ENCODE results near the gene SEC14L1.

- TF ChIP-seq TAF1 (conservative IDR thresholded peaks at IDR 0.05) = no peak
- TF ChIP-seq, protein P1, sequence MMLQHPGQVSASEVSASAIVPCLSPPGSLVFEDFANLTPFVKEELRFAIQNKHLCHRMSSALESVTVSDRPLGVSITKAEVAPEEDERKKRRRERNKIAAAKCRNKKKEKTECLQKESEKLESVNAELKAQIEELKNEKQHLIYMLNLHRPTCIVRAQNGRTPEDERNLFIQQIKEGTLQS (IDR thresholded peaks at IDR 0.05) = no peak
- TF ChIP-seq, protein P2, sequence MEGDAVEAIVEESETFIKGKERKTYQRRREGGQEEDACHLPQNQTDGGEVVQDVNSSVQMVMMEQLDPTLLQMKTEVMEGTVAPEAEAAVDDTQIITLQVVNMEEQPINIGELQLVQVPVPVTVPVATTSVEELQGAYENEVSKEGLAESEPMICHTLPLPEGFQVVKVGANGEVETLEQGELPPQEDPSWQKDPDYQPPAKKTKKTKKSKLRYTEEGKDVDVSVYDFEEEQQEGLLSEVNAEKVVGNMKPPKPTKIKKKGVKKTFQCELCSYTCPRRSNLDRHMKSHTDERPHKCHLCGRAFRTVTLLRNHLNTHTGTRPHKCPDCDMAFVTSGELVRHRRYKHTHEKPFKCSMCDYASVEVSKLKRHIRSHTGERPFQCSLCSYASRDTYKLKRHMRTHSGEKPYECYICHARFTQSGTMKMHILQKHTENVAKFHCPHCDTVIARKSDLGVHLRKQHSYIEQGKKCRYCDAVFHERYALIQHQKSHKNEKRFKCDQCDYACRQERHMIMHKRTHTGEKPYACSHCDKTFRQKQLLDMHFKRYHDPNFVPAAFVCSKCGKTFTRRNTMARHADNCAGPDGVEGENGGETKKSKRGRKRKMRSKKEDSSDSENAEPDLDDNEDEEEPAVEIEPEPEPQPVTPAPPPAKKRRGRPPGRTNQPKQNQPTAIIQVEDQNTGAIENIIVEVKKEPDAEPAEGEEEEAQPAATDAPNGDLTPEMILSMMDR (IDR thresholded peaks at IDR 0.05; ENCODE audit: low read depth, low read length, missing input control) = no peak
These were observed 5.0 kb downstream of the SEC14L1 start for GRCh38 chr17:77145612-77146245.
